NCI-H524 (cell line): Measurements from ENCODE around the gene HSPA4L.

ENCODE experiments used
- DNase-seq, 2 experiments: peaks; one replicate each; lab custom pipeline; 2025; lab: John Stamatoyannopoulos, UW

Gene HSPA4L

DNA sequence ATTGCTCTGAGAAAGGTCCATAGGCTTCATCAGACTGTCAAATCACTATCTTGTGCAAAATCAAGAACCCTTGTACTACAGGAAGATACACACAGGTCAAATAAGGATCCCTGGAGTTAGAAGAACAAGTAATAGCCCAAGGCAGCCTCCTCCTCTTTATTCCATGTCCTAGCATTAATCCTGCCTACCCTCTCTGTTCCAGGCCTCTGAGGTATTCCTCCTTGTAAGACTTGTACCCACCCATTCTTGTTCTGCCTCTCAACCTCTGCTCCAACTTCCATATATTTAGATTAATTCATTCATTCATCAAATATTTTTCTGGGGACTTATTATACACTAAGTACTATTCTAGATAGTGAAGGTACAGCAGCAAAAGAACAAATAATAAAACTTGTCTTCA, 88.2 kb downstream of the HSPA4L start:
- DNase-seq: no peak

GRCh38 chr4:127870688-127871087, 88.6 kb downstream of the HSPA4L start:
- DNase-seq: no peak

DNA sequence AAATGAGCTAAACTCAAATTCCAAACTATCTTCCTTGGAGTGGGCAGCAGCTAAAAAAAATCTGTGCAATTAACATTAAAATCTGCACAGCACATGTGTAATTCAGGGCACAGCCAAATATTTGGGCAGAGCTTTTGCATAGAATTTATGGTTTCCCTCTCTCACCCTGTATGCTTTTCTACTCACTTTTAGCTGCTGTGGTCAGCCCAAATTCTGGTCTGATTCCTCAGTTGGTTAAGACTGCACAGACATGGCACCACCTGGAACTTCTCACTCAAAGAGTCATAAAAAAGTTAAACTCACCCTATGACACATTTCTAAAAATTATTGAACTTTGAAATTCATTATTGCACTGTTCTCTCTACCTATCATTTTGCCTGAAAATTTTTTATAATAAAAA, 93.7 kb downstream of the HSPA4L start:
- no peak for DNase-seq

- DNase-seq: peak; percentile 82 to 89
These were observed 98.8 kb downstream of the HSPA4L start, which contains the start of gene PLK4 for GRCh38 chr4:127880763-127881562. Gene PLK4 (plus strand): TSS chr4:127880893. CDS start chr4:127881135, 242 bp downstream.

- no peak for DNase-seq
These were observed 99.4 kb downstream of the HSPA4L start for GRCh38 chr4:127881563-127881864.

DNA sequence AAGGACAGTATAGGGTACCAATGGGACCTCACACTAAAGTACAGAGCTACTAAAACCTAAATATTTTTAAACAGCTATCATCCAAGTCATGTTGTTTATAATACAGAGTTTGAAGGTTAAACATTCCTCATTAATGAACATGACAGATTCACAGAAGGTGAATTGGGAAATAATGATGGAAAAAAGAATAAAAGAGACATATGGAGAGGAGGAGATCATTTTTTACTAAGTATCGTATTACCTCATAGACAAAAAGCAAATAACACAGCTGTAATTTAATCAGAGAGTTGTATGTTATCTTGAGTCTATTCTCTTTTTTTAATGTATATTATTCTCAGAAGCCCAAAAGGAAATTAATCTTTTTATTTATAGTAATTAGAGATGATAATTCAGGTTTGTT, 106.4 kb downstream of the HSPA4L start:
- DNase-seq: peak; percentile 3 to 57

- peak in 1 of 2 experiments; percentile 41 for DNase-seq
These were observed 107.8 kb downstream of the HSPA4L start for GRCh38 chr4:127889903-127890302.
